NAMALWA (cell line): ENCODE results near the gene USP11.
A peak's percentile ranks its signal among the peaks of the same experiment; 100 is the strongest.

Experiments used
- DNase-seq: peaks from one replicate; pipeline ENCODE4 v3.0.0-alpha.2; 2015; ENCODE audit warnings: low spot score

The USP11 gene

DNA sequence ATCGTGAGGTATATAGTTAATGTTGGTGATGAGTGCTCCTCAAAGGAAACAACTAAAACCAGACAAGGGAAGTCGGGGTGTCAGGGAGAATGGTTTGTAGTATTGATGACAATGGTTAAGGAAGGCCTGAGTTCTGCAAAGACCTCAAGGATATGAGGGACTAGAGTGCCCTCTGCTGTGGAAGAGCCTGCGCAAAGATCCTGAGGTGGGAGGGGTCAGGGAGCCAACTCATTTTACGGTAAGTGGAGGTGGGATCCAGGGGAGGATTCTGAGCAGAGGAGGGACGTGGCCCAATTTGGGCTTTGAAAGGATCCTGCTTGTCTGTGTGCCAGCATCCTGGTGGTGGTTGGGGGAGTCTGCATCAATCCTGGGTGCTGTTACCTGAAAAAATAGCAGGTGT lies 27.8 kb upstream of the USP11 start:
- no peak for DNase-seq

DNA sequence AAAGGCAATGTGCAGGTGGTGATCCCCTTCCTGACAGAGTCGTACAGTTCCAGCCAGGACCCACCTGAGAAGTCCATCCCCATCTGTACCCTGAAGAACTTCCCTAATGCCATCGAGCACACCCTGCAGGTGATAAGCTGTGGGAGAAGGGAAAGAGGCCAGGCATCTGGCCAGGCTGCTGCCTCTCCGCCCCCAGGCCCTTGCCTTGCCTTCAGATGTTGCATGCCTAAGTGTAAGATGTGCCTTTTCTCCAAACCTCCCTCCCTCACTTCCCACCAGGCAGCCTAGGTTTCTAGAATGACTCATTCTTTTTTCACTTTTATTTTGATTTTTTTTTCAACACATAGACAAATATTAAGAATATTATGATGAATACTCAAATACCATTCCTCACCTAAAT lies 26.5 kb upstream of the USP11 start:
- DNase-seq = no peak

DNA sequence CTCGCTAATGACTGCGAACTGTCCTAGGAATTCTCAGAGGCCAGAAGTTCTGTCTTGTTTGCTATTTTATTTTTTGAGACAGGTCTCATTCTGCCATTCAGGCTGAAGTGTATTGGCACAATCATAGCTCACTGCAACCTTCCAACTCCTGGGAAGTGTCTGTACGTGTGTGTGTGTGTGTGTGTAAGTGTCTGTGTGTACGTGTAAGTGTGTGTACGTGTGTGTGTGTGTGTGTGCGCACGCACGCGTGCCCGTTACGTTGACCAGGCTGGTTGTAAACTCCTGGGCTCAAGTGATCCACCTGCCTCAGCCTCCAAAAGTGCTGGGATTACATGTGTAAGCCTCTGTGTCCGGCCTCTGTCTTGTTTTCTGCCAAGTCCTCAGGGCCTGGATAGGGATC lies 24.7 kb upstream of the USP11 start:
- DNase-seq = no peak

DNA sequence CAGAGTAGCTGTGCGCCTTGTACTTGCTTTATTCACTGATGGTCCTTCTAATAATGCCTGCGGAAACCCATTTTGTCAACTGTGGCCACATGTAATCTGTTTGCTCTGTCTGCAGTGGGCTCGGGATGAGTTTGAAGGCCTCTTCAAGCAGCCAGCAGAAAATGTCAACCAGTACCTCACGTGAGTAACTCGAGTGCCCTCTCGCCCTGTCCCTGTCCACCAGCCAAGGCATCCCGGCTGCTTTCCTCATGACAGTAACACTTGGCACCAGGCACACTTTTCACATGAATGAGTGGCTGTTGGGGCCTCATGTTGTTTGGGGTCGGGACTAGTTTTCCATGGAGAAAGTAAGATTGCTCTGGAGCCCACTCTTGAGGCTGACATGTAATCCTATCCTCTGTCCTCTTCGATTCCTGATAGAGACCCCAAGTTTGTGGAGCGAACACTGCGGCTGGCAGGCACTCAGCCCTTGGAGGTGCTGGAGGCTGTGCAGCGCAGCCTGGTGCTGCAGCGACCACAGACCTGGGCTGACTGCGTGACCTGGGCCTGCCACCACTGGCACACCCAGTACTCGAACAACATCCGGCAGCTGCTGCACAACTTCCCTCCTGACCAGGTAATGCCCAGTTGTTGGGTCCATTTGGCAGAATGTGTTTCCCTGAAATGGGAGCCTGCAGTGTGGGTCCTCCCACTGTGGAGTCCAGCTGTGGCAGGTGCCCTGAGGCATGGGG lies 23.1 kb upstream of the USP11 start:
- no peak for DNase-seq

GRCh38 chrX:47210661-47211425 lies 22.0 kb upstream of the USP11 start:
- DNase-seq = no peak

DNA sequence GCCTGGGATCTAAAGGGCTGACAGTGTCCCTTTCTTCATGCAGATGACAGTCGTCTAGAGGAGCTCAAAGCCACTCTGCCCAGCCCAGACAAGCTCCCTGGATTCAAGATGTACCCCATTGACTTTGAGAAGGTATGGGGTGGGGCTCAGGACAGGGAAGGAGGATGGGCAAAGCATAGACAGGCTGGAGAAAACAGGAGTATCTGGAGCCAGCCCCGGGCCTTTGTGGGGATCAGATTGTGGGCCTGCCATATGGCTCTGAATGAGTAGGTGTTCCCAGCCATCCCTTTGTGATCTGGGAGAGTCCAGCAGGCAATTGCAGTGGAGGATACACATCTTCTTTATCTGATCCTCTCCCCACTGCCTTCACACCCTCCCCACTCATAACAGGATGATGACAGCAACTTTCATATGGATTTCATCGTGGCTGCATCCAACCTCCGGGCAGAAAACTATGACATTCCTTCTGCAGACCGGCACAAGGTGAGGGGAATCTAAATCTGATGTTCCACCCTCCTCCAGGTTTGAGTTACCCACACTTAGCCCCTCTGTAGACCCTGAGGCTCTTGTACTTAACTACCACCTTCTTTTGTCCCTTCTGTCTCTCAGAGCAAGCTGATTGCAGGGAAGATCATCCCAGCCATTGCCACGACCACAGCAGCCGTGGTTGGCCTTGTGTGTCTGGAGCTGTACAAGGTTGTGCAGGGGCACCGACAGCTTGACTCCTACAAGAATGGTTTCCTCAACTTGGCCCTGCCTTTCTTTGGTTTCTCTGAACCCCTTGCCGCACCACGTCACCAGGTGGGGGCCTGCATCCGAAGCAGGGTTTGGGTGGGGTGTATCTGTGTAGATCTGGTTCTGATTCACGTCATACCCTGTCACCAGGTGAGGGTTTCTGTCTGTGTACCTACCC lies 20.2 kb upstream of the USP11 start:
- no peak for DNase-seq

DNA sequence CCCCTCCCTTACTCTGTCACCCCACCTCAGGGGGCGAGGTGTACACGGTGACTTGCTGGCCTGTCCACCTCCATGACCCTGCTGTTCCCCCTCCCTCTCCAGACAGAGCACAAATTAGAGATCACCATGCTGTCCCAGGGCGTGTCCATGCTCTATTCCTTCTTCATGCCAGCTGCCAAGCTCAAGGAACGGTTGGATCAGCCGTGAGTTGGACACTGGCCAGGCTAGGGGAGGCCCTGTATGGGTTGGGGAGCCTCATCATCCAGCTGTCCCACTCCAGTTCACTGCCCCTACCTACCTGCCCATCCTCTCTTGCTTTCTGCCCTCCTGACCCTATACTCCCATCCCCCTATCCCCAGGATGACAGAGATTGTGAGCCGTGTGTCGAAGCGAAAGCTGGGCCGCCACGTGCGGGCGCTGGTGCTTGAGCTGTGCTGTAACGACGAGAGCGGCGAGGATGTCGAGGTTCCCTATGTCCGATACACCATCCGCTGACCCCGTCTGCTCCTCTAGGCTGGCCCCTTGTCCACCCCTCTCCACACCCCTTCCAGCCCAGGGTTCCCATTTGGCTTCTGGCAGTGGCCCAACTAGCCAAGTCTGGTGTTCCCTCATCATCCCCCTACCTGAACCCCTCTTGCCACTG lies 18.3 kb upstream of the USP11 start:
- no peak for DNase-seq

GRCh38 chrX:47215291-47215900 lies 17.4 kb upstream of the USP11 start:
- DNase-seq = no peak

DNA sequence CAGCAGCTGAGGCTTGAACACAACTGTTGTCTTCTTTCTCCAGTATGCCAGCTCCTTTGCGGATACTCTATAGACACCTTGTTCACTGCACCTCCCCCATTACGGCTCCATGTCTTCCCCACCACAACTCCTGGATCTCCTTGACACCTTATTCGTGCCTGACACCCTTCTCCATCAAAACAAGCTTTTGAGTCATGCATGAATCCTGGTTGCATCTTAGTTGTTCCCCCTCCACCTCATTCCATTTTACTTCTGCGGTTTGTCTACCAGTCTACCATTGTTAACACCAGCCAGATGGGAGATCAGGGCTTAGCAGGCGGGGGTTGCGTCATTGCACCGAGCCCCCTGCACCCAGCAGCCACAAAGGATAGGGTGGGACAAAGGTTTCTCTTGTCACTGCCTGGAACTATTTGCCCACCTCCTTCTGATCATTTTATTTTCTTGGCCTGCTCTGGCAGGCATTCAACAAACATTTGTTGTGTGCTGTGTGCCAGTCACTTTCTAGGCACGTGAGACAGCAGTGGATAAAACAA lies 16.4 kb upstream of the USP11 start:
- DNase-seq = no peak

DNA sequence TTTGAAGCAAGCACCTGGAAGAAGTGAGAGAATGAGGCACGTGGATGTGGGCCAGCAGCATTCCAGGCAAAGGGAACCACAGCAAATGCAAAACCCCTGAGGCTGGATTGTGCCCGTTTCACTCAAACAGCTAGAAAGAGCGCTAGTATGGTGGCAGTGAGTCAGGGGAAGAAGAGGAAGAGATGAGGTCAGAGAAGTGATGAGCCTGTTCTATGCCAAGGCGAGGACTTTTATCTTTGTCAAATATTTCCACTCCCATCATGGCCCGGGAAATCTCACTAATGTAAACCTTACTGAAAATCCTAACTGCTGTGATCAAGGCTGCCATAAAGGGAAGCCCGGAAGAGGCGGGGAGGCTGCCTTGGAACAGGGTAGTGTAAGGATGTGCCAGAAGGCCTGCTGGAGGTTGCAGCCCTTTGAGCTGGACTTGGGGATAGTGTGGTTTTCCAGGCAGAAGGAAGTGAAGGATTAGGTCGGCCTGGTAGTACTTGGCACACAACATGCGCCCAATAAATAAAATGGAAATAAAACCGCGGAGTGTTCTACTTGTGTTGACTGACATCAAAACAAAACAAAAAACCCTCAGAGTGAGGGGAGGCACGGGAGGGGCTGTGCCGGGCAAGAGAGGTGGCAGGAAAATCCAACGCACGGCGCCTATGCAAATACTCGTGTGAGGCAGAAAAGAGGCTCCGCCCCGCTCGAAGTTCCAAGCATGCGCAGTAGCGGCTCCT lies 15.5 kb upstream of the USP11 start:
- DNase-seq = peak; percentile 31

- peak; percentile 97 for DNase-seq
Observed at GRCh38 chrX:47217852-47218279, 14.9 kb upstream of the USP11 start.

DNA sequence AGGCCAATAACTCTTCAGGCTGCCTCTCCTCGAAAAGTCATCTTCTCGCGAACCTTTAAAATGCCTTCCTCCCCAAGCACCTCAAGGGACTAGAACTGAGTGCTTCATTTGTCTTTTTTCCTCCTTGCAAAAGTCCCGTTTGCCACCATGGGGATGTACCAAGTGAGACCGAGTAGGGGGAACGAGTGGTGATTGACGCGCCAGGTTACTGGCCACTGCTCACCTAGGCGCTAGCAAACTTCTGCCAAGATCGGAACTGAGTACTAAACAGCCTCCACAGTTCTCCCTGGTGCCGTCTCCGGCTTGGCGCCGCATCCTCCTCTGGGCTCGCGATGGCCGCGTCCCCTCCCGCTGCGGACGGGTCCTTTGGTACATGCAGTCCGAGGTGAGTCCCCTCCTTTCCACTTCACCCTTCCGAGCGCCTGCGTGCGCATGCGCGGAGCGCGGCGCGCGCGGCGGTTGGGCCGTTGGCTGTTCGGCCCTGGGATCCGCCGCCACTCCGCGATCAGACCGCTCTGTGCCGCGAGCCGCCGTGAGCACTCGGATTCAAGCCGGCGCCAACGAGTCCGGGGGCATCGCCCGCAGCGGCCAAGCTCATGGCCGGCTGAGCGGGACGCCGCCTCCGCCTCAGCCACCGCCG lies 14.4 kb upstream of the USP11 start, which contains the start of gene CDK16:
Gene CDK16, plus strand, starts transcription at position 402 of the 640 bp plus-strand sequence. CDS start 4,877 bp downstream, outside the sequence.
- DNase-seq = peak; percentile 83

DNA sequence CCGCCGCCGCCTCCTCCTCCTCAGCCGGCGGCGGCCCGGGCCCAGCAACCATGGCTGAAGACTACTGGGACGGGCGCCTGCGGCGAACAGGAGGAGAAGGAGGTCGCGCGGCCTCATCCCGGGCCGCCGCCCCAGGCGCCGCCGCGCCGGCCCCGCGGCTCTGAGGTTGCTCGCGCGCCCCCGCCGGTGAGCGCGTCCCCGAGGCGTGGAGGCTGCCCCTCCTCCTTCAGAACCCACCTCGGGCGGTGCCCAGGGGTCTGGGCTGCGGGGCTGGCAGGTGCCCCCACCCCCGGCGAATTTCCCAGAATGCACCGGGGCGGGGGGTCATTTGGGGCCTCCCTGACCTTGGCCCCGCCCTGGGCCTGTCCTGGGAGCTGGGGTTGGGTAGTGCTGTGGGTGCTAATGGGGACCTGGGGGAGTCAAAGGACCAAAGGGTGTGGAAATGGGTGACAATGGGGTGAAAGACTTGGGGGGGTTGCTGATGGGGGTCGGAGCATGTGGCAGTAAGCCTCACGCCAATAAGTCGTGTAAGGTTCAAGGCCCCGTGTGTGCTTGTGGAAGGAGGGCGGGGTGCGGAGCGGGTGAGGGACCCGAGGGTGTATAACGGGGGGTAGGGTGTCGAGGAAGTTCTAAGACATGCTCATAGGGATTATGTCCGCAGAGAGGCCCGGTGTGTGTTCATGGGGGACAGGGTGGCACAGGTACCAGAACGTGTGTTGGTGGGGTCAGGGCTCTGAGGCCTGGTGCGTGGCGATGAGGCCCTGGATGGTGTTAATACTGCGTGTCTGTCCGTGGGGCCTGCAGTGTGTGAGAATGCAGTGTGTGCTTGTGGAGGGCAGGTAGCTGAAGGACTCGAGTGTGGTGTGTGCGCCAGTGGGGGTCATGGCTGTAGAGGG lies 13.6 kb upstream of the USP11 start:
- DNase-seq = peak; percentile 34

DNA sequence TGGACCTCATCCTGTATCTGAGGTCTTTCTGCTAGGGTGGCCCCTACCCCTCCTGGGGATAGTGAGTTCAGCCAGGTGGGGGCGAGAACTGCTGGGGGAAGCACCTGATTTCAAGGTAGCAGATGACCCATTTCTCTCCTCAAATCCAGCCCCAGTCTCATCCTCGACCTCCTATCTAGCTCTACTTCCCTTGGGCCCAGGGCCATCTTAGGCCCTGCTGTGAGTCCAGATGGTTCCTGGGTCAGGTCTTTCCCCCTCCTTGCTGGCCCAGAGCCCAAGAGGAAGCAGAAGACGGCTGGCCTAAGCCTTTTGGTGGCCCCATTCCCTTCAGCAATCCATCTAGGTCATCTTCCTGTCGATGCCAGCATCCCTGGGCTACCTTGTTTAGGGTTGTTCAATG lies 11.1 kb upstream of the USP11 start:
- no peak for DNase-seq

- peak; percentile 30 for DNase-seq
Observed at GRCh38 chrX:47222751-47223350, 10.0 kb upstream of the USP11 start.

DNA sequence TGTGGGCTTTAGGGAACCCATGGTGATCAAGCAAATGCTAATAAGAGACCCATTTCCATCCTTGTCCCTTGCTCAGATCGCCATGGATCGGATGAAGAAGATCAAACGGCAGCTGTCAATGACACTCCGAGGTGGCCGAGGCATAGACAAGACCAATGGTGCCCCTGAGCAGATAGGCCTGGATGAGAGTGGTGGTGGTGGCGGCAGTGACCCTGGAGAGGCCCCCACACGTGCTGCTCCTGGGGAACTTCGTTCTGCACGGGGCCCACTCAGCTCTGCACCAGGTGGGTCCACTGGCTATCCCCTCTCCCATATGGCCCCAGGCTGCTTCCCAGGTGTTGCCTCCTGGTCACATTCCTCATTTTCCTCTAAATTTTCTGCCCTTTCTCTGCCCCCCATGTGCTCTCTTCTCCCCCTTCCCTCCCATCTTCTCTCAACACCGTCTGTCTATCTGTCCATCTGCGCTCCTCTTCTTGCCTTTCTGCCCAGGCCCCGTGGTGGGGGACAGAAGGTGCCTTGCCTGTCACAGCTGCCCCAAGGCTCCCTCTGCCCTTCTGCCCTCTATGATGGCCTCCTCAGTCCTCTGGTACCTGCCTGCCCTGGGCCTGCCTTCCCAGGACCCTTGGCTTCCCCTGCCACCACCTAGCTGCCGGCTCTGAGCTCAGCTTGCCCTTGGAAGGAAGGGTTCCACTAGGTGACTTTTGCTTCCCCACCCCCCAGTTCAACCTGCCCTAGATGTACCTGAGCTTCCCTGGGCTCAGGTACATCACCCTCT lies 9.1 kb upstream of the USP11 start:
- no peak for DNase-seq

DNA sequence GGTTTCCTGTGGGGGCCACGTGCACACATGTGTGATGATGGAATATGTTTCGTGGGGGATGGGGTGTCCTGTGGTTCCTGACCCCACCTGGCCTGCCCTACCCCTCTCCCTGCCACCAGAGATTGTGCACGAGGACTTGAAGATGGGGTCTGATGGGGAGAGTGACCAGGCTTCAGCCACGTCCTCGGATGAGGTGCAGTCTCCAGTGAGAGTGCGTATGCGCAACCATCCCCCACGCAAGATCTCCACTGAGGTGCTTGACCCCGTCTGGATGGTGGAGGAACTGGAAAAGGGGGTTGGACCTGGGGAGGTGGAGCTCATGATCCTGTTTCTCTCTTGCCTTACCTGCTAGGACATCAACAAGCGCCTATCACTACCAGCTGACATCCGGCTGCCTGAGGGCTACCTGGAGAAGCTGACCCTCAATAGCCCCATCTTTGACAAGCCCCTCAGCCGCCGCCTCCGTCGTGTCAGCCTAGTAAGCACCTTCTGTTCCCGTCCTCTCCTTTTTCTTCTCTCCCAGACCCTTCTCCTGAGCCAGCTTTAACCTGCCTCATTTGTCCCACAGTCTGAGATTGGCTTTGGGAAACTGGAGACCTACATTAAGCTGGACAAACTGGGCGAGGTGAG lies 8.4 kb upstream of the USP11 start:
- DNase-seq = no peak
